ENCODE results near the gene ZCCHC7.
"Not testable (repeated sequence)": the region's sequence is repeated elsewhere in the genome, so short reads cannot be mapped to it uniquely, and the experiment has no call there.

The ZCCHC7 gene

DNA sequence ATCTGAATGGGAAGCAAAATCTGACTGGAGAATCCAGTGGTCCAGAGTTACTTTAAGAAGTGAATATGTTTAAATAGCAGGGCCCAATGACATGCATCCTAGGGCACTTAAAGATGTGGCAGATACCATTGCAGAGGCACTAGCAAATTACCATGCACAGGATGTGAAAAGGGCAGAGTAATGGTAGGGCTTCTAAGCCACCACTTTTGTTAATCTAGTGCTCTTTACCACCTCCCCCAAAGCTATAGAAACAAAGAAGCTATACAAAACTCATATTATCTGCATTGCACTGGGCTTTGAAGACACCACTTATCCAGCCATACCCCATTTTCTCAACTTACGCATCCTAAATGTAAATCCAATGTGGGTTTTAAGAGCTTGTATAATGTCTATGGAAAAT lies 81.2 kb downstream of the ZCCHC7 start:
- Histone ChIP-seq H3K9me3 (ENCODE audit: control insufficient read depth, low read length) (no peaks in the 10 kb centered on the region), H3K9ac (ENCODE audit: low read length) (no peak overlapping the region), H3K4me3 (ENCODE audit: low read length) (no peak overlapping the region), H3K36me3 (ENCODE audit: control insufficient read depth, insufficient read depth, low read length) (no peaks in the 10 kb centered on the region), H3K27me3 (ENCODE audit: control insufficient read depth, insufficient read depth, low read length) (no peaks in the 10 kb centered on the region), H3K4me1 (ENCODE audit: control insufficient read depth, insufficient read depth, low read length) (no peaks in the 10 kb centered on the region)

DNA sequence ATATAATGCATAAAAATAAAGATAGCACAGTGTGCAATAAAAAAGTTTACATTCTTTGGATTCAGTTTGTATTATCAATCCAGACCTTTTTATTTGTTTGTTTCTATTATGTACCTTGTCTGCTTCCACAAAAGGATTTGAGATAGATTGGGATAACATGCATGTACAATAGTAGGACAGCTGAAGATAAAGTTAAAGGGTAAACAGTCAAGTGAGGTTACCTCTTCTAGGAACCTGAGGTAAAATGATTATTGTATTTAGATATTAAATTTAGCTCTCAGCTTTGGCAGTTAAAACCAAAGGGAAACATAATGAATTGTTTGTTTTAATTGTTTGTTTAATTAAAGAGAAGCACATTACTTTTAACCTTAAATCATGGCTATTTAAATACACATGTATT lies 81.7 kb downstream of the ZCCHC7 start:
- Histone ChIP-seq H3K4me1 (ENCODE audit: control insufficient read depth, insufficient read depth, low read length) (no peaks in the 10 kb centered on the region), H3K9me3 (ENCODE audit: control insufficient read depth, low read length) (no peaks in the 10 kb centered on the region), H3K36me3 (ENCODE audit: control insufficient read depth, insufficient read depth, low read length) (no peaks in the 10 kb centered on the region), H3K4me3 (ENCODE audit: low read length) (no peak overlapping the region), H3K9ac (ENCODE audit: low read length) (no peak overlapping the region), H3K27me3 (ENCODE audit: control insufficient read depth, insufficient read depth, low read length) (no peaks in the 10 kb centered on the region)

DNA sequence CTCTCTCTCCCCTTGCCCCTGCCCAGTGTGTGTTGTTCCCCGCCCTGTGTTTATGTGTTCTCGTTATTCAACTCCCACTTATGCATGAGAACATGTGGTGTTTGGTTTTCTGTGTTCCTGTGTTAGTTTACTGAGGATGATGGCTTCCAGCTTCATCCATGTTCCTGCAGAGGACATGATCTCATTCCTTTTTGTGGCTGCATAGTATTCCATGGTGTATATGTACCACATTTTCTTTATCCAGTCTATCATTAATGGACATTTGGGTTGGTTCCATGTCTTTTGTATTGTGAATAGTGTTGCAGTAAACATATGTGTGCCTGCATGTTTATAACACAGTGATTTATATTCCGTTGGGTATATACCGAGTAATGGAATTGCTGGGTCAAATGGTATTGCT lies 83.1 kb downstream of the ZCCHC7 start:
- not testable (repeated sequence) for H3K27me3 ChIP-seq (ENCODE audit: control insufficient read depth, insufficient read depth, low read length); H3K4me1 ChIP-seq (ENCODE audit: control insufficient read depth, insufficient read depth, low read length); H3K36me3 ChIP-seq (ENCODE audit: control insufficient read depth, insufficient read depth, low read length)

DNA sequence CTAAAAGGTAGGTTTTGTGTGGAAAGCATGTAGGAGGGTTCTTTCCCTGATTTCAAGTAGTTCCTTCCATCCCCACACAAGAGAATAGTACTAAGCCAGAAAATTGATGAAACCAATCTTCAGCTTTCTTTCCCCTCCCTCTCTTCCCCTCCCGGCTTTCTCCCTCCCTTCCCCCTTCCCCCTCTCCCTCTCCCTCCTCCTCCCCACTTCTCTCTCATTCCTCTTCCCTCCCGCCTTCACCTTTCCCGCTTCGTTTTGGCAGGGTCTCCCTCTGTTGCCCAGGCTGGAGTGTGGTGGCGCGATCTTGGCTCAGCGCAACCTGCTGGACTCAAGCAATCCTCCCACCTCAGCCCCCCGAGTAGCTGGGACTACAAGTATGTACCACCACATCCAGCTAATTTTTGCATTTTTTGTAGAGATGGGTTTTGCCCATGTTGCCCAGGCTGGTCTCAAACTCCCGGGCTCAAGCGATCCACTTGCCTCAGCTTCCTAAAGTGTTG lies 85.8 kb downstream of the ZCCHC7 start:
- Histone ChIP-seq H3K36me3 (ENCODE audit: control insufficient read depth, insufficient read depth, low read length) (peaks cover 4% of the 10 kb centered on the region), H3K4me3 (ENCODE audit: low read length) (no peak overlapping the region), H3K9ac (ENCODE audit: low read length) (no peak overlapping the region), H3K4me1 (ENCODE audit: control insufficient read depth, insufficient read depth, low read length) (no peaks in the 10 kb centered on the region), H3K9me3 (ENCODE audit: control insufficient read depth, low read length) (no peaks in the 10 kb centered on the region), H3K27me3 (ENCODE audit: control insufficient read depth, insufficient read depth, low read length) (no peaks in the 10 kb centered on the region)

More for the DNA sequence above, 83.1 kb downstream of the ZCCHC7 start:
- H3K4me3 ChIP-seq (ENCODE audit: low read length); H3K9me3 ChIP-seq (ENCODE audit: control insufficient read depth, low read length); H3K9ac ChIP-seq (ENCODE audit: low read length): not testable (repeated sequence)

DNA sequence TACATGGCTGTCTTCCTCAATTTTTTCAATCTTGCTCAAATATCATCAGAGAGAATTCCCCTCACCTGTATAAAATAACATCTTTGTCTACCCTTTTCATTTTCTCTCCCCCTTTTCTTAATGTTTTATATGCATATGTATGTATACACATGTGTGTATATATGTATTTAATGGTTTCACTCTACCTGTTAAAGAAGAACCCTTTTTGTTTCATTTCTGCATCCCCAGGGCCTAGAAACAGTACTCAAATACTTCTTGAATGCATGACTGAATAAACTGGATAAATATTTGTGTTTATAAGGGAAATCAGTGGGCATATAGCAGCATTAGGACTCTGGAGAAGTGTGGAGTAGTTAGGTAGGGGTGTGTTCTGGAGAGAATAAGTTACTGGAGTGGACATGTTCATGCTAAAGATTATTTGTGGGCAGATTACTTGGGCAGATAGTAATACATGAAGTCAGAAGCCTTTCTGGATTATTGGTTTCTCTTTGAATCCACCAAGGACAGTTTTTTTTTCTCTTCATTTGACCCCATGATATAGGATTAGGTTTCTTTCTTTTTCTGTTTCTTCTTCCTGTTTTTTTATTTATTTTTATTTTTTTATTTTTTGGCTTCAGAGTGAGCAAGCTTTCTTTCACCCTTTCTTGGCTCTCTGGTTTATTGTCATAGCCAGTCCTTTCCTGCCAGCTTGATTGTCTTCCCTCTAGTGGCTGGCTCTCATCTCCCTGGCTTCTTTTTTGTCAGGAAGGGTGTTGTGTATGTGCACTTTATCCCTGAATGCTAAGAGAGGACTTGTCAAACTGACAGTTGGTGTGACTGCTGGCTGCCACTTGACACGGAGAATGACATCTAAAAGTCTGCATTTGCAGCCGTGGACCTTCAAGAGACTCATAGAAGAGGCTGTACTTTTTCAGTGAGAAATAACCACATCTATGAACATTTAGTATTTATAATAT lies 89.3 kb downstream of the ZCCHC7 start:
- H3K9ac ChIP-seq (ENCODE audit: low read length) = no peak overlapping the region
- peaks cover 4% of the 10 kb centered on the region for H3K36me3 ChIP-seq (ENCODE audit: control insufficient read depth, insufficient read depth, low read length)
- no peaks in the 10 kb centered on the region for H3K9me3 ChIP-seq (ENCODE audit: control insufficient read depth, low read length)
- H3K4me3 ChIP-seq (ENCODE audit: low read length) = no peak overlapping the region
- no peaks in the 10 kb centered on the region for H3K4me1 ChIP-seq (ENCODE audit: control insufficient read depth, insufficient read depth, low read length)
- no peaks in the 10 kb centered on the region for H3K27me3 ChIP-seq (ENCODE audit: control insufficient read depth, insufficient read depth, low read length)

DNA sequence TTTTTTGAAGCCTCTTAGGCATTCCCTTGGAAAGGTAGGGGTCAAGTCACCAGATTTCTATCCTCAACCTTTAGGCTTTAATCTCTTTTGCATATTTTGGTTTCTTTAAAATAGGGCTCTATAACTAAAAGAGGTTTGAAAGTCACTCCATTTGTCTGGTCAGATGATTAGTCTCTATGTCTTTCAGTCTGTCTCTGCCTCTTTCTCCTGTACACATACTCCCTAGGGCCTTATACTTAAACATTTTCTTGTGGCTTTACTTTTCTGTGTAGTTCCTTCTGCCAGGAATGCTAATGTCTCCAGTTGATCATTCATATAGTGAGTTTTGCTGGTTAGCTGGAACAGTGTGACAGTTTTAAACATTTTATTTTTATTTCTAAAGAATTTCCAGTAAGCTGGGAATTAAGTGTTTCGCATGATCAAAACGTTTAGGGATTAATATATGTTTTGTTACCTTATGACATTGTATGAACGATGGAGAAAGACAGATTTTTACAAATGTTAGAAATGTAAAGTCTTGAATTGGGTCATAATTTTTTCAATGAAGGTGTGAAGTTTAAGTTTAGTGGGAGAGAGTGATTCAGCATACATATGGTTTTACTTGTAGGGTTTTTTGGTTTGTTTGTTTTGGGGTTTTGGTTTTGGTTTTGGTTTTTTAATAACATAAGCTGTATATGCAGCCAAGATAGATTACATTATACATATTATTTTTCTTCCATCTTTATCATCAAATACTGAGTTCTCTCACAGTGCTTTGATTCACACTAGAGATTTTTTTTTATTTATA lies 90.6 kb downstream of the ZCCHC7 start:
- H3K9me3 ChIP-seq (ENCODE audit: control insufficient read depth, low read length) = no peaks in the 10 kb centered on the region
- H3K9ac ChIP-seq (ENCODE audit: low read length) = no peak overlapping the region
- H3K4me3 ChIP-seq (ENCODE audit: low read length) = no peak overlapping the region
- H3K36me3 ChIP-seq (ENCODE audit: control insufficient read depth, insufficient read depth, low read length) = peaks cover 4% of the 10 kb centered on the region
- no peaks in the 10 kb centered on the region for H3K27me3 ChIP-seq (ENCODE audit: control insufficient read depth, insufficient read depth, low read length)
- no peaks in the 10 kb centered on the region for H3K4me1 ChIP-seq (ENCODE audit: control insufficient read depth, insufficient read depth, low read length)

DNA sequence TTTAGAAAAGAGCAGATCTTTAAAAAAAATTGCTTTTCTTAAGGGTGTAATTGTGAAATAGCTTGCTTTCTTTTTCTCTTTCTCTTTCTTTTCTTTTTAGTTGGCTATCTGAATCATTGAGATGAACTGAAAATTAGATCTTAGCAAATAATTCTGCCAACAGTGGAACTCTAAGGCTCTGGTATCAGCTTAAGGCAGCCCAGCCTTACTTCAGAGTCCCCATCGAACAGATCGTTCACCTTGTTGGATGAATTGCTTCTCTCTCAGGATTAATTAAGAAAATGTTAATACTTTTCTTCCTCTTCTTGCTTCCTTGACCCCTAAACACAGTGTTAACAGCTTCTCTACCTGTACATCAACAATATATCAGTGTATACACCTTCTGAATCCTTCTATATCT lies 92.1 kb downstream of the ZCCHC7 start:
- no peak overlapping the region for H3K4me3 ChIP-seq (ENCODE audit: low read length)
- H3K27me3 ChIP-seq (ENCODE audit: control insufficient read depth, insufficient read depth, low read length) = no peaks in the 10 kb centered on the region
- H3K9me3 ChIP-seq (ENCODE audit: control insufficient read depth, low read length) = no peaks in the 10 kb centered on the region
- no peaks in the 10 kb centered on the region for H3K4me1 ChIP-seq (ENCODE audit: control insufficient read depth, insufficient read depth, low read length)
- no peak overlapping the region for H3K9ac ChIP-seq (ENCODE audit: low read length)
- H3K36me3 ChIP-seq (ENCODE audit: control insufficient read depth, insufficient read depth, low read length) = peaks cover 4% of the 10 kb centered on the region

DNA sequence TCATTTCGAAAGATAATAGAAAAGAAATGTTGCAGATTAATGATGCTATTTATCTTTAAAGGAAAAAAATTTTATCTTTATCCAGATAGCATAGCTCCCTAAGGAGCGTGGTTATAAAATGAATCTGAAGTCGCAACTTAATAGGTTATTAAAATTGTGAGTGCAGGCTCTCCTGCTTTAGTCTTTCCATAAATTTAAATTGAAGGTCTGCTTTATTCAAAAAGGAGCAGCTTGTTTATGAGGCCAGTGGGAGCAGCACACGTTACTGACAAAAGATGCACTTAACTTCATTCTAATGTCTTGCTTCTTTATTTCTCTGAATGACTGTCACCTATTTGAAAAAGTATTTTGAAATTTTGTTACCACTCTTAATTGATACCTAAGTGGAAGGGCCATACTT lies 95.0 kb downstream of the ZCCHC7 start:
- no peaks in the 10 kb centered on the region for H3K4me1 ChIP-seq (ENCODE audit: control insufficient read depth, insufficient read depth, low read length)
- no peak overlapping the region for H3K4me3 ChIP-seq (ENCODE audit: low read length)
- H3K27me3 ChIP-seq (ENCODE audit: control insufficient read depth, insufficient read depth, low read length) = no peaks in the 10 kb centered on the region
- H3K9me3 ChIP-seq (ENCODE audit: control insufficient read depth, low read length) = no peaks in the 10 kb centered on the region
- no peak overlapping the region for H3K9ac ChIP-seq (ENCODE audit: low read length)
- H3K36me3 ChIP-seq (ENCODE audit: control insufficient read depth, insufficient read depth, low read length) = no peaks in the 10 kb centered on the region

DNA sequence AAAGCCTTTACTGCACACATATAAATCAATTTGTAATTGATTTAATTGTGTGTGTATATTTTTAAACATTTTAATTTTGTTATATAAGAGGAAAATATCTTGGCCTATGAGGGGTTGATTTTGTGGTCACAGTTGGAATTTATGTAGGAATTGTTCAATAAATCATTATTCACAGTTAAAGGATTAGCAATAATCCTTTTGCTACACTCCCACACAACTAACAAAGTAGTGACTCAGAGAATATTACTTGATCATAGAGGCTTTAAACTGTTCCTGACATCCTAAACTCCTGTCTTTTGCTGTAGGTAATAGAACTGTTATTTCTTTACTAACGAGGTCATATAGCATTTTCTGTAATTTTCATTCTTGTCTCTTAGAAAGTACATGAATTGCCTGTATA lies 95.5 kb downstream of the ZCCHC7 start:
- Histone ChIP-seq H3K9ac (ENCODE audit: low read length) (no peak overlapping the region), H3K9me3 (ENCODE audit: control insufficient read depth, low read length) (no peaks in the 10 kb centered on the region), H3K4me3 (ENCODE audit: low read length) (no peak overlapping the region), H3K4me1 (ENCODE audit: control insufficient read depth, insufficient read depth, low read length) (no peaks in the 10 kb centered on the region), H3K27me3 (ENCODE audit: control insufficient read depth, insufficient read depth, low read length) (no peaks in the 10 kb centered on the region), H3K36me3 (ENCODE audit: control insufficient read depth, insufficient read depth, low read length) (no peaks in the 10 kb centered on the region)

DNA sequence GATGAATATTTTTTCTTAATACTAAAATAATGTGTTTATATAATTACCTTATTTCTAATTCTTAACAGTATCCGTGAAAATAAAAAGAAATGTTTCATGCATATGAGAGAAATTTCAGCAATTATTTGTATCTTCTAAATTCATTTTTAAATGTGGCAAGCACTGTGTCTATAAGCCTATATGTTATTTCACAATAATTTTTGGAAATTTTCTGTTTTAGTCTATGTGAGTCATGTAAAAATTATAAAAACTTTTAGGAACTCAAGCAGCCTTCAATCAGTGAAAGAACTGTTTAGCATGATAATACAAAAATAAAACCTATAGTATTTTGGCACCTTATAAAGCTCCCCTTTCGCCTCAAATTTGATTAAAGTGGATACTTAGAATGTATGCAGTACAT lies 96.8 kb downstream of the ZCCHC7 start:
- H3K36me3 ChIP-seq (ENCODE audit: control insufficient read depth, insufficient read depth, low read length) = no peaks in the 10 kb centered on the region
- no peak overlapping the region for H3K9ac ChIP-seq (ENCODE audit: low read length)
- no peak overlapping the region for H3K4me3 ChIP-seq (ENCODE audit: low read length)
- H3K27me3 ChIP-seq (ENCODE audit: control insufficient read depth, insufficient read depth, low read length) = no peaks in the 10 kb centered on the region
- H3K9me3 ChIP-seq (ENCODE audit: control insufficient read depth, low read length) = no peaks in the 10 kb centered on the region
- no peaks in the 10 kb centered on the region for H3K4me1 ChIP-seq (ENCODE audit: control insufficient read depth, insufficient read depth, low read length)

DNA sequence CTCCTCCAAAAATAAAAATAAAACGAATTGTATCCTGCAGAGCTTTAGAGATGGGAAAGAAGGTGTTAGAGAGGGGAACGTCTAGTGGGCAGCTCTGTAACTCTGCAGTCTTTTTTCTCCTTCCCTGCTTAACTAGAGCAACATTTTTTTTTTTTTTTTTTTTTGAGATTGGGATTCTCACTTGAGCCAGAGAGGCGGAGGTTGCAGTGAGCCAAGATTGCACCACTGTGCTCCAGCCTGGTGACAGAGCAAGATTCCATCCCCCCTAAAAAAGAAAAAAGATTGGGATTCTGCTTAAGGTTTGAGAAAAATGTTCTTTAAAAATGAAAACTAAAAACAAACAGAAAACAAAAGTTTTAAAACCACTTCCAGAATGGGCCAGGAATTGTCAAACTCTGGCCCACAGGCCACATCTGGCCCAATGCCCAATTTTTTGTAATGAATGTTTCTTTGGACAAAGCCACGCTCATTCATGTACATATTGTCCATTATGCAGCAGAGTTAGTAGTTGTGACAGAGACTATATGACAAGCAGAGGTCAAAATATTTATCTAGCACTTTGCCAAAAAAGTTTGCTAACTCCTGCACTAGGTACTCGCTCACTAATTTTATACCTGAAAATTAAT lies 98.5 kb downstream of the ZCCHC7 start:
- no peaks in the 10 kb centered on the region for H3K4me1 ChIP-seq (ENCODE audit: control insufficient read depth, insufficient read depth, low read length)
- H3K4me3 ChIP-seq (ENCODE audit: low read length) = no peak overlapping the region
- no peaks in the 10 kb centered on the region for H3K36me3 ChIP-seq (ENCODE audit: control insufficient read depth, insufficient read depth, low read length)
- no peaks in the 10 kb centered on the region for H3K9me3 ChIP-seq (ENCODE audit: control insufficient read depth, low read length)
- no peak overlapping the region for H3K9ac ChIP-seq (ENCODE audit: low read length)
- H3K27me3 ChIP-seq (ENCODE audit: control insufficient read depth, insufficient read depth, low read length) = no peaks in the 10 kb centered on the region

DNA sequence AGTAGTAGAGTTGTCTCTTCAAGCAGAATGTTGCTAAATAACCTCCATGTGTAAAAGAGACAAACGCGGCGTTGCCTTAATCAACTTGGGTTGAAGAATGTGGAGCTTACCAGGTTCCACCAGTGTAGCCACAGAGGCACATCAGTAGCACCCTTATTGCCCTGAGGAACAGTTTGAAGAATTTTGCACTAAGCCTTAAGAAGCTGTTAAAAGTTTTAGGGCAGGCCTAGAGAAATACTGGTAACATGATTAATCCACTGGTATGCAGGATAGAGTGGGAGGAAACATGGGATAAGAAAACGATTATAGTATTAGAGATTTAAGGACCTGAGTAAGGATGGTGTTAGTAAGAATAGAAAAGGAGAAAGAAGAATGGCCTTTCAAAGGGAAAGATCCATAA lies 100.6 kb downstream of the ZCCHC7 start:
- no peaks in the 10 kb centered on the region for H3K36me3 ChIP-seq (ENCODE audit: control insufficient read depth, insufficient read depth, low read length)
- H3K9me3 ChIP-seq (ENCODE audit: control insufficient read depth, low read length) = no peaks in the 10 kb centered on the region
- no peak overlapping the region for H3K9ac ChIP-seq (ENCODE audit: low read length)
- no peaks in the 10 kb centered on the region for H3K27me3 ChIP-seq (ENCODE audit: control insufficient read depth, insufficient read depth, low read length)
- no peaks in the 10 kb centered on the region for H3K4me1 ChIP-seq (ENCODE audit: control insufficient read depth, insufficient read depth, low read length)
- H3K4me3 ChIP-seq (ENCODE audit: low read length) = no peak overlapping the region
